ENCODE measurements around the gene RABL2B.
"Not testable (repeated sequence)": the region's sequence is repeated elsewhere in the genome, so short reads cannot be mapped to it uniquely, and the experiment has no call there.

GRCh38 chr22:50749302-50750074, 33.9 kb downstream of the RABL2B start:
- not testable (repeated sequence) for TF ChIP-seq CTCF (tag by site-specific recombination; IDR thresholded peaks at IDR 0.05); ZBTB49 (tag by site-specific recombination; IDR thresholded peaks at IDR 0.05; ENCODE audit: low read depth); KLF1 (tag by site-specific recombination; IDR thresholded peaks at IDR 0.05)
